Kidney (tissue), 14 donors: ENCODE measurements around the gene NKIRAS2. TPM values are rescaled to one million over a fixed set of nuclear protein-coding genes. Genes with fewer than 3 reads are reported as not detected.
A peak's percentile ranks its signal among the peaks of the same experiment; 100 is the strongest.

Experiments
- DNase-seq, 5 donors: peaks; one replicate each; pipeline ENCODE4 v3.0.0-alpha.2; 2013 to 2020
- FAIRE-seq: peaks from 2 replicates; lab custom pipeline; 2012; peaks lifted over from hg19 to GRCh38; lab: Jason Lieb, UNC
- H3K27ac ChIP-seq, 2 donors: one replicate each; pipeline ENCODE4 v1.7.0; 2013; ENCODE audit warnings: low read depth in 2 of 2, low read length in 2 of 2, inconsistent platforms in 1 of 2
- H3K27me3 ChIP-seq: one replicate; pipeline ENCODE4 v1.7.1; 2013; ENCODE audit warnings: low read length, inconsistent platforms; ENCODE audit not compliant: control insufficient read depth, insufficient read depth
- H3K36me3 ChIP-seq, 3 donors: one replicate each; pipeline versions ENCODE4 v1.7.0 to v1.7.1; 2013; ENCODE audit warnings: low read length in 3 of 3, control low read depth in 1 of 3, inconsistent platforms in 1 of 3; ENCODE audit not compliant: insufficient read depth in 3 of 3, control insufficient read depth in 2 of 3
- H3K4me1 ChIP-seq, 3 donors: one replicate each; pipeline versions ENCODE4 v1.7.0 to v1.7.1; 2013; ENCODE audit warnings: low read length in 3 of 3, inconsistent platforms in 1 of 3, low read depth in 1 of 3; ENCODE audit not compliant: control insufficient read depth in 2 of 3, insufficient read depth in 2 of 3
- H3K4me3 ChIP-seq, 3 donors: one replicate each; pipeline versions ENCODE4 v1.7.0 to v1.8.1; 2013; ENCODE audit warnings: low read length in 3 of 3, control low read depth in 1 of 3, inconsistent platforms in 1 of 3
- H3K9ac ChIP-seq, 3 donors: one replicate each; pipeline versions ENCODE4 v1.7.0 to v1.7.1; 2013; ENCODE audit warnings: low read length in 3 of 3, control low read depth in 1 of 3, inconsistent platforms in 1 of 3
- H3K9me3 ChIP-seq, 3 donors: one replicate each; pipeline versions ENCODE4 v1.7.0 to v1.7.1; 2013; ENCODE audit warnings: low read length in 3 of 3, control low read depth in 1 of 3, inconsistent platforms in 1 of 3; ENCODE audit not compliant: control insufficient read depth in 2 of 3, insufficient read depth in 1 of 3
- intact Hi-C: fragments of 100-400 bp; cut with DNase I; formaldehyde crosslinking; loops from one replicate; pipeline ENCODE4 v1.11.1; 2022
- polyA plus RNA-seq: library from polyadenylated mRNA; stranded (reverse); fragments of 350-450 nt; fragmentation: Illumina TruSeq; extraction: RNeasy Lipid Tissue Mini Kit (QIAGEN cat#74804); gene quantifications from one replicate; pipeline ENCODE4 v1.2.3, GENCODE V29; 2014; ENCODE audit warnings: low read depth, low replicate concordance; ENCODE audit not compliant: insufficient read depth
- total RNA-seq: library from RNA; stranded (reverse); fragmentation: NEBNext Ultra II Directional; extraction: Animal tissue kit (Norgen Biotek cat#: 25700); gene quantifications from one replicate; pipeline ENCODE4 v1.2.1, GENCODE V29; 2021
- TF ChIP-seq, protein P1 (sequence below): IDR thresholded peaks from 3 replicates; pipeline ENCODE4 v1.5.1; 2012; ENCODE audit warnings: mild to moderate bottlenecking, moderate library complexity, borderline replicate concordance; ENCODE audit not compliant: insufficient read depth; ENCODE audit errors: extremely low read depth
- donor health status: control.
- donor health status: control.
- donor health status: control.
- donor health status: control.
- donor health status: control.
- donor health status: DM: yes; HTN: yes; CAD: no.
- donor health status: Normal renal cell carcinoma (clear cell type).

NKIRAS2 gene
- total and polyA plus RNA-seq, 2 donors from 2014 or later = 21.2 to 26.8 TPM

DNA sequence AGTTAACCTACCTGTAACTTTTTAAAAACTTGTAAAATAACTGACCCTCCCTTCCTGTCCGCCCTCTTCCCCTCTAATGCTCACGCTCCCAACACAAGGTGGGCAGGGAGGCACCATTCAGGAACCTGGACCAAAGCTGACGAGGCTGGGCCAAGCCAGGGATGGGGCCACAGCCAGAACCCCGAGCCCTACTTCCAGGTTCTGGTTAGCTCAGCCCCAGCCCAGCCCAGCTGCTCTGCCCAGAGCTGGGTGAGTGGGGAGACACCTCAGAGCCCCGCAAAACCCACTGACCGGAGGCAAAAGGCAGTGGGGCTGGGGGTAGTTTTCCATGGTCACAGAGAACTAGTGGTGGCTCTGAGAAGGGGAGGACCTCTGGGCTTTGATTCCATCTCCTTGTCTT is 45.9 kb upstream of the NKIRAS2 start:
- DNase-seq (no peak), FAIRE-seq (no peak)
- intact Hi-C loops = no loop called here
- Histone ChIP-seq H3K4me1 (peaks cover 0 to 53% (median 49%) of the 10 kb centered on the region in 3 donors), H3K27ac (peak overlapping the region in 1 of 2 donors; percentile 37), H3K9ac (no peak overlapping the region), H3K4me3 (no peak overlapping the region), H3K36me3 (peaks cover 4 to 30% (median 11%) of the 10 kb centered on the region in 3 donors), H3K9me3 (no peaks in the 10 kb centered on the region), H3K27me3 (no peaks in the 10 kb centered on the region)
- TF ChIP-seq, protein P1, sequence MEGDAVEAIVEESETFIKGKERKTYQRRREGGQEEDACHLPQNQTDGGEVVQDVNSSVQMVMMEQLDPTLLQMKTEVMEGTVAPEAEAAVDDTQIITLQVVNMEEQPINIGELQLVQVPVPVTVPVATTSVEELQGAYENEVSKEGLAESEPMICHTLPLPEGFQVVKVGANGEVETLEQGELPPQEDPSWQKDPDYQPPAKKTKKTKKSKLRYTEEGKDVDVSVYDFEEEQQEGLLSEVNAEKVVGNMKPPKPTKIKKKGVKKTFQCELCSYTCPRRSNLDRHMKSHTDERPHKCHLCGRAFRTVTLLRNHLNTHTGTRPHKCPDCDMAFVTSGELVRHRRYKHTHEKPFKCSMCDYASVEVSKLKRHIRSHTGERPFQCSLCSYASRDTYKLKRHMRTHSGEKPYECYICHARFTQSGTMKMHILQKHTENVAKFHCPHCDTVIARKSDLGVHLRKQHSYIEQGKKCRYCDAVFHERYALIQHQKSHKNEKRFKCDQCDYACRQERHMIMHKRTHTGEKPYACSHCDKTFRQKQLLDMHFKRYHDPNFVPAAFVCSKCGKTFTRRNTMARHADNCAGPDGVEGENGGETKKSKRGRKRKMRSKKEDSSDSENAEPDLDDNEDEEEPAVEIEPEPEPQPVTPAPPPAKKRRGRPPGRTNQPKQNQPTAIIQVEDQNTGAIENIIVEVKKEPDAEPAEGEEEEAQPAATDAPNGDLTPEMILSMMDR = no peak

DNA sequence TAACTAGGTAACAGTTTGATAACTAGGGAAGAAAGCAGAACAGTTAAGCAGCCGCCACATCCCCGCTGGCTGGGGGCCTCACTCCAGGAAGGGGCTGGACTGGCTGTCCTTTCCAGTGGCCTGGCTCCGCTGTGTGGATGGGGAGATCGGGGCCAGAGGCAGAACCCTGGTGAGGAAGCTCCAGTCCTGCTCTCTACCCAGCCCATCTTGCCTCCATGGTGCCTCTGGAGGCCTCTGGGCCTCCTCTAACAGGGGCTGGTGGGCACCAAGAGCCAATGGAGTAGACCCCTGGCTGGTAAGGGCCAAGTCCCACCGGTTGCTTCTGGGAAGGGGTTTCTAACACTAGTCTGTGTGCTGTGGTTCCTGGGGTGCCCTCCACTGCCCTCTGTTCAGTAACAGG is 45.2 kb upstream of the NKIRAS2 start:
- Histone ChIP-seq H3K36me3 (peaks cover 4 to 30% (median 11%) of the 10 kb centered on the region in 3 donors), H3K9me3 (no peaks in the 10 kb centered on the region), H3K27me3 (no peaks in the 10 kb centered on the region), H3K27ac (no peak overlapping the region), H3K4me3 (no peak overlapping the region), H3K4me1 (peaks cover 0 to 52% (median 48%) of the 10 kb centered on the region in 3 donors), H3K9ac (no peak overlapping the region)
- intact Hi-C loops = no loop called here
- TF ChIP-seq, protein P1 = no peak
- FAIRE-seq (no peak), DNase-seq (no peak)

DNA sequence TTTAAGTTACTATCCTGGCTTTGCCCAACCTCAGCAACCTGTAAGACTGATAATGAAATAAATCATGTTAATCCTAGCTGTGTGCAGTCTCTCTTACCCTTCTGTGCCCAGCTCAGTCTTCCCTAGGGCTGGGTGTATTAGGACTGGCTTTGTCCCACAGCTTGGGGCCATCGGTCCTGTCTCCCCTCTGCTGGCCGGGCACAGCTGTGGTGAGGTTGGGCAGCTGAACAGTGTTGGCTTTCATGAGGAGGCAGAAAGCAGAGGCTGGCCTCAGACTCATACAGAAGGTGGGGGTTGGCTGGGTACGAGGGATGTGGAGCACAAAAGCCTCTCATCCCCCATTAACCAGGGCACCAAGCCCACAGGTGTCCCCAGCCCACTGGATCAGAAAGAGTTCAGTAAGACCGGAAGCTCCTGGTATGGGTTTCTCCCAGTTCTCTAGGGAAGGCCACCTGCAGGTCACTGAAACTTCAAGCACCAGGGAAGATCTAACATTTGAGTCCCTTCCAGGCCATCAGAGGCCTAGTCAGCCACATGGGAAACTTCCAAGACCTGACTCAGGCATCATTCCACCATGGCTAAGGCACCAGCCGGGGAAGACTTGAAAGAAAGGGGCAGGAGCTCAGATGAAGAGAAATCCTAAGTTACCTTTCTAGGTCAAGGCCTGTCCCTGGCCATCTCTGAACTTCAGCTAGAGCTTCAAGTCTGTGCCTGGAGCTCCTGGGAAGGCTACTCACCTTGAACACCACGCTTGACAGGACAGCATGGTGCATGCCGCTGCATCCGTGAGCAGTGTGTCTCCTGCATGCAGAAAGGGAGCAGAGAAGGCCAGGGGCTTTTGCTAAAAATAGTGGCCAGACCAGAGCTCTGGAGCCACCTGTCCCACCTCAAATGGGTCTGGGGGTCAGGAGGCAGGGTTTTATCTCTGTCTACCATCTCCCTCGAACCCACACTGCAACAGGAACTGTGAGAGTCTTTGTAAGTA is 44.5 kb upstream of the NKIRAS2 start:
- DNase-seq = no peak
- H3K27ac ChIP-seq = peak overlapping the region; percentile 35 to 63
- H3K27me3 ChIP-seq = no peaks in the 10 kb centered on the region
- peaks cover 4 to 33% (median 12%) of the 10 kb centered on the region in 3 donors for H3K36me3 ChIP-seq
- H3K9ac ChIP-seq = no peak overlapping the region
- no peak overlapping the region for H3K4me3 ChIP-seq
- no peak for FAIRE-seq
- H3K9me3 ChIP-seq = no peaks in the 10 kb centered on the region
- H3K4me1 ChIP-seq = peaks cover 0 to 50% (median 48%) of the 10 kb centered on the region in 3 donors
- intact Hi-C loops = no loop called here
- TF ChIP-seq, protein P1 = no peak
